Heart right ventricle (tissue), 16 donors: ENCODE measurements around the gene CDK19. TPM values are rescaled to one million over a fixed set of nuclear protein-coding genes. Genes with fewer than 3 reads are reported as not detected.

ENCODE experiments used
- ATAC-seq, 8 donors: fragments of 200-7000 bp; cut with Tn5 transposase; one replicate each; pipeline ENCODE4 v1.9.1; 2020; ENCODE audit warnings: mild to moderate bottlenecking in 8 of 8, moderate library complexity in 8 of 8, moderate number of reproducible peaks in 1 of 8
- DNase-seq, 2 donors: peaks; one replicate each; pipeline ENCODE4 v3.0.0-alpha.2; 2020
- H3K27ac ChIP-seq, 10 donors: fragments of 200-600 bp; sonication (generic) in 2 of 10; one replicate each; pipeline versions ENCODE4 v1.5.0 to v1.8.0; 2020 to 2022; ENCODE audit warnings: mild to moderate bottlenecking in 3 of 10
- H3K27me3 ChIP-seq, 7 donors: fragments of 200-600 bp; one replicate each; pipeline ENCODE4 v1.8.0; 2021 to 2022; ENCODE audit warnings: mild to moderate bottlenecking in 2 of 7
- H3K36me3 ChIP-seq, 9 donors: fragments of 200-600 bp; sonication (generic) in 1 of 9; one replicate each; pipeline versions ENCODE4 v1.5.0 to v1.8.0; 2020 to 2022; ENCODE audit warnings: mild to moderate bottlenecking in 2 of 9
- H3K4me1 ChIP-seq, 9 donors: fragments of 200-600 bp; sonication (generic) in 1 of 9; one replicate each; pipeline versions ENCODE4 v1.5.0 to v1.8.0; 2020 to 2022; ENCODE audit warnings: mild to moderate bottlenecking in 4 of 9
- H3K4me3 ChIP-seq, 10 donors: fragments of 200-600 bp; sonication (generic) in 2 of 10; one replicate each; pipeline versions ENCODE4 v1.5.0 to v1.8.0; 2020 to 2022; ENCODE audit warnings: mild to moderate bottlenecking in 7 of 10, moderate library complexity in 2 of 10
- H3K9me3 ChIP-seq, 11 donors: fragments of 200-600 bp in 10 of 11; sonication (generic) in 2 of 11; one replicate each; pipeline versions ENCODE4 v1.5.0 to v1.8.0; 2013 to 2022; ENCODE audit warnings: mild to moderate bottlenecking in 2 of 11, control low read depth in 1 of 11, moderate library complexity in 1 of 11
- CTCF ChIP-seq, 9 donors: fragments of 200-600 bp; sonication (generic) in 2 of 9; IDR thresholded peaks; one replicate each; pipeline versions ENCODE4 v1.5.0 to v1.8.0; 2021 to 2022; ENCODE audit warnings: antibody characterized with exemption in 9 of 9, mild to moderate bottlenecking in 5 of 9, moderate library complexity in 1 of 9
- WGBS, 2 donors: extraction: QIAGEN DNeasy Blood & Tissue Kit; methylation state at CpG; one replicate each; pipeline ENCODE4 v1.1.7; 2013; ENCODE audit warnings: inconsistent platforms in 1 of 2; 5-methylcytosine and 5-hydroxymethylcytosine counted together
- intact Hi-C, 10 donors: fragments of 100-400 bp; cut with DNase I; formaldehyde crosslinking; loops; one replicate each; pipeline versions ENCODE4 v1.11.1 to v1.14.2; 2022
- polyA plus RNA-seq, 2 donors: library from polyadenylated mRNA; stranded (reverse); fragments of 200-250 nt; gene quantifications; one replicate each; pipeline ENCODE4 v1.2.3, GENCODE V29; 2013
- total RNA-seq, 10 donors: library from RNA; stranded (reverse); fragmentation: NEBNext Ultra II Directional in 3 of 10; extraction: Animal tissue kit (Norgen Biotek cat#: 25700) in 3 of 10; gene quantifications; one replicate each; pipeline versions ENCODE4 v1.2.1 to v1.2.4, GENCODE V29; 2021 to 2023
- donor health status: Arrhythmogenic right ventricular cardiomyopathy.
- donor health status: ischemic (EF 13 %, LVEDD 7.1; RV severe dilation, severe dysfunction).
- donor health status: healthy with polysubstance abuse.
- donor health status: DM: no; HTN: yes; CAD: no.
- donor health status: DM: no; HTN: no; CAD: no.
- donor health status: ischemic (EF 25% LVEDD 6.9; RV normal size, moderate dysfunction).
- donor health status: ischemic (EF 25% LVEDD 5.7; RV mildly dilated, moderate dysfunction).
- donor health status: healthy.
- donor health status: DM: yes; HTN: yes; CAD: no.
- donor health status: Ischemic cardiomyopathy.
- donor health status: ischemic (EF 35%, LVEDD 5.7; RV mildly dilated, moderate dysfunction).
- donor health status: nonischemic (EF 11% LVEDD 7.7; RV severe dilation, severe dysfunction).
- donor health status: DM: yes; HTN: yes; CAD: no.
- donor health status: PGD.
- donor health status: ischemic (EF 29% LVEDD 5.4; RV normal size, mild dysfunction).
- donor health status: nonischemic (EF 23%, LVEDD 6.1; RV moderate dilation, normal function).

Gene CDK19
- total and polyA plus RNA-seq, 12 donors, result 3.9 to 13.0 (median 8.4) TPM

GRCh38 chr6:110635096-110635495 is 180.2 kb downstream of the CDK19 start:
- 36 to 55% methylated on average over 1 of the region's 1 CpG for WGBS, 2 donors
- H3K9me3 ChIP-seq, result no peaks in the 10 kb centered on the region
- ATAC-seq (no peak), DNase-seq (no peak)
- H3K4me1 ChIP-seq, result peaks cover 0 to 24% (median 4%) of the 10 kb centered on the region in 9 donors
- H3K4me3 ChIP-seq, result no peak overlapping the region
- TF ChIP-seq CTCF (IDR thresholded peaks at IDR 0.05), result no peak
- H3K36me3 ChIP-seq, result peaks cover 0 to 9% (median 0%) of the 10 kb centered on the region in 9 donors
- intact Hi-C loops, result no loop called here
- no peaks in the 10 kb centered on the region for H3K27me3 ChIP-seq
- no peak overlapping the region for H3K27ac ChIP-seq

- H3K9me3 ChIP-seq, result no peaks in the 10 kb centered on the region
- DNase-seq, result no peak
- H3K4me3 ChIP-seq, result no peak overlapping the region
- intact Hi-C loops, result no loop called here
- H3K4me1 ChIP-seq, result peaks cover 0 to 18% (median 3%) of the 10 kb centered on the region in 9 donors
- TF ChIP-seq CTCF (IDR thresholded peaks at IDR 0.05), result no peak
- 95 to 97% methylated on average over 2 of the region's 2 CpGs for WGBS, 2 donors
- no peak for ATAC-seq
- H3K27me3 ChIP-seq, result no peaks in the 10 kb centered on the region
- peaks cover 0 to 9% (median 0%) of the 10 kb centered on the region in 9 donors for H3K36me3 ChIP-seq
- no peak overlapping the region for H3K27ac ChIP-seq
Observed at GRCh38 chr6:110633731-110634213, 181.5 kb downstream of the CDK19 start.

GRCh38 chr6:110629153-110629552 is 186.1 kb downstream of the CDK19 start:
- no peak for ATAC-seq
- peaks cover 0 to 23% (median 0%) of the 10 kb centered on the region in 9 donors for H3K36me3 ChIP-seq
- TF ChIP-seq CTCF (IDR thresholded peaks at IDR 0.05), result no peak
- H3K9me3 ChIP-seq, result no peaks in the 10 kb centered on the region
- H3K27ac ChIP-seq, result no peak overlapping the region
- no peak for DNase-seq
- no peak overlapping the region for H3K4me3 ChIP-seq
- WGBS, 2 donors, result 97% methylated on average over 2 of the region's 2 CpGs
- H3K27me3 ChIP-seq, result no peaks in the 10 kb centered on the region
- intact Hi-C loops, result no loop called here
- peaks cover 0 to 15% (median 5%) of the 10 kb centered on the region in 9 donors for H3K4me1 ChIP-seq

GRCh38 chr6:110628330-110628729 is 186.9 kb downstream of the CDK19 start:
- Histone ChIP-seq H3K4me3 (no peak overlapping the region), H3K27ac (no peak overlapping the region), H3K9me3 (no peaks in the 10 kb centered on the region), H3K27me3 (no peaks in the 10 kb centered on the region), H3K36me3 (peaks cover 0 to 24% (median 0%) of the 10 kb centered on the region in 9 donors), H3K4me1 (peaks cover 0 to 15% (median 5%) of the 10 kb centered on the region in 9 donors)
- DNase-seq, result no peak
- TF ChIP-seq CTCF (IDR thresholded peaks at IDR 0.05), result no peak
- intact Hi-C loops, result no loop called here
- no peak for ATAC-seq
- WGBS, 2 donors, result 91% methylated on average over 5 of the region's 5 CpGs
